Breast epithelium (tissue), 4 donors: Measurements from ENCODE around the gene ADH7. TPM values are rescaled to one million over a fixed set of nuclear protein-coding genes. Genes with fewer than 3 reads are reported as not detected.
A peak's percentile ranks its signal among the peaks of the same experiment; 100 is the strongest.

Experiments used
- DNase-seq, 2 donors: peaks; one replicate each; pipeline ENCODE4 v3.0.0-alpha.2; 2019; ENCODE audit warnings: low spot score in 2 of 2
- H3K27ac ChIP-seq, 2 donors: fragments of 200-600 bp; sonication (generic) in 1 of 2; one replicate each; pipeline ENCODE4 v1.5.1; 2016 to 2019; ENCODE audit warnings: mild to moderate bottlenecking in 1 of 2
- H3K27me3 ChIP-seq, 2 donors: fragments of 200-600 bp; sonication (generic) in 1 of 2; one replicate each; pipeline versions ENCODE4 v1.5.1 to v1.6.0; 2017 to 2019; ENCODE audit warnings: control low read depth in 1 of 2, mild to moderate bottlenecking in 1 of 2
- H3K36me3 ChIP-seq: fragments of 200-600 bp; one replicate; pipeline ENCODE4 v1.5.1; 2019
- H3K4me1 ChIP-seq, 2 donors: fragments of 200-600 bp; sonication (generic); one replicate each; pipeline ENCODE4 v1.5.1; 2016 to 2019; ENCODE audit warnings: control low read depth in 1 of 2
- H3K4me3 ChIP-seq, 3 donors: fragments of 200-600 bp; sonication (generic); 1 replicate in 2 of 3; 2 replicates in 1 of 3; pipeline ENCODE4 v1.5.1; 2016 to 2019; ENCODE audit warnings: mild to moderate bottlenecking in 3 of 3, moderate library complexity in 2 of 3
- H3K9me3 ChIP-seq, 2 donors: fragments of 200-600 bp; sonication (generic) in 1 of 2; one replicate each; pipeline ENCODE4 v1.5.1; 2016 to 2019; ENCODE audit warnings: control low read depth in 1 of 2
- POLR2A ChIP-seq: fragments of 450-650 bp; IDR thresholded peaks from one replicate; pipeline ENCODE4 v1.6.1; 2016; ENCODE audit warnings: antibody characterized with exemption, mild to moderate bottlenecking, moderate library complexity
- POLR2AphosphoS5 ChIP-seq, 3 donors: sonication (generic); formaldehyde crosslinking; IDR thresholded peaks; one replicate each; pipeline ENCODE4 v1.6.1; 2017; ENCODE audit warnings: antibody characterized with exemption in 3 of 3
- intact Hi-C: fragments of 100-400 bp; cut with DNase I; formaldehyde crosslinking; loops from one replicate; pipeline ENCODE4 v1.15.1; 2023; ENCODE audit warnings: low total_unique reads
- total RNA-seq, 3 donors: library from RNA; depleted of rRNA; stranded (reverse); fragments of >200 nt; gene quantifications; one replicate each; pipeline ENCODE4 v1.1.0, GENCODE V29; 2016
- TF ChIP-seq, protein P1 (sequence below), 3 donors: fragments of 450-650 bp; IDR thresholded peaks; one replicate each; pipeline ENCODE4 v1.5.1; 2016 to 2017; ENCODE audit warnings: antibody characterized with exemption in 3 of 3, mild to moderate bottlenecking in 3 of 3, moderate library complexity in 3 of 3

Gene ADH7
- total RNA-seq, 3 donors from 2014 or later: not detected

DNA sequence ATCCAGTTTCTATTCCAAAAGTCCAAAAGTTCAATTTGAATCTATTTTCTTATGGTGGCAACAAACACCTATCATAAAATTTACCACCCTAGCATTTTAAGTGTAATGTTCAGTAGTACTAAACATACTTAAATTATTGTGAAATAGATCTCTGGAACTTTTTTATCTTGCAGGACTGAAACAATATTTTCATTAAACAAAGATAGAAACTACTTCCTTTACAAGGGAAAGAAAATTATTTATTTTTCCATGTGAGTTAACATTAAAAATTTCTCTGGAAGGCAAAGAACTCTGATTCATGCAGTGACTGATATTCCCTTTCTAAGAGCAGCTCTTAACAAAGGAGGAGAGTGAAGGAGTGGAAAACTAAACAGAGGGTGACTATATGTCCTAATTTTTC lies 40.2 kb downstream of the ADH7 start:
- H3K27ac ChIP-seq: peak overlapping the region; percentile 61 to 88
- TF ChIP-seq, protein P1, sequence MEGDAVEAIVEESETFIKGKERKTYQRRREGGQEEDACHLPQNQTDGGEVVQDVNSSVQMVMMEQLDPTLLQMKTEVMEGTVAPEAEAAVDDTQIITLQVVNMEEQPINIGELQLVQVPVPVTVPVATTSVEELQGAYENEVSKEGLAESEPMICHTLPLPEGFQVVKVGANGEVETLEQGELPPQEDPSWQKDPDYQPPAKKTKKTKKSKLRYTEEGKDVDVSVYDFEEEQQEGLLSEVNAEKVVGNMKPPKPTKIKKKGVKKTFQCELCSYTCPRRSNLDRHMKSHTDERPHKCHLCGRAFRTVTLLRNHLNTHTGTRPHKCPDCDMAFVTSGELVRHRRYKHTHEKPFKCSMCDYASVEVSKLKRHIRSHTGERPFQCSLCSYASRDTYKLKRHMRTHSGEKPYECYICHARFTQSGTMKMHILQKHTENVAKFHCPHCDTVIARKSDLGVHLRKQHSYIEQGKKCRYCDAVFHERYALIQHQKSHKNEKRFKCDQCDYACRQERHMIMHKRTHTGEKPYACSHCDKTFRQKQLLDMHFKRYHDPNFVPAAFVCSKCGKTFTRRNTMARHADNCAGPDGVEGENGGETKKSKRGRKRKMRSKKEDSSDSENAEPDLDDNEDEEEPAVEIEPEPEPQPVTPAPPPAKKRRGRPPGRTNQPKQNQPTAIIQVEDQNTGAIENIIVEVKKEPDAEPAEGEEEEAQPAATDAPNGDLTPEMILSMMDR (IDR thresholded peaks at IDR 0.05): no peak
- no peak for TF ChIP-seq POLR2A
- intact Hi-C loops: no loop called here

GRCh38 chr4:99390055-99390454 lies 45.1 kb downstream of the ADH7 start:
- TF ChIP-seq, protein P1 (IDR thresholded peaks at IDR 0.05): no peak
- TF ChIP-seq POLR2AphosphoS5 (IDR thresholded peaks at IDR 0.05) (no peak), POLR2A (no peak)
- no peaks in the 10 kb centered on the region for H3K36me3 ChIP-seq
- no peaks in the 10 kb centered on the region for H3K27me3 ChIP-seq
- intact Hi-C loops: no loop called here
- peaks cover 5 to 22% of the 10 kb centered on the region in 2 donors for H3K9me3 ChIP-seq
- H3K4me3 ChIP-seq: no peak overlapping the region
- H3K27ac ChIP-seq: peak overlapping the region in 1 of 2 donors; percentile 51
- no peak for DNase-seq
- no peaks in the 10 kb centered on the region for H3K4me1 ChIP-seq

More for the DNA sequence above, 40.2 kb downstream of the ADH7 start:
- no peaks in the 10 kb centered on the region for H3K36me3 ChIP-seq
- H3K27me3 ChIP-seq: no peaks in the 10 kb centered on the region
- peaks cover 0 to 17% of the 10 kb centered on the region in 2 donors for H3K9me3 ChIP-seq
- H3K4me3 ChIP-seq: no peak overlapping the region
- H3K4me1 ChIP-seq: no peaks in the 10 kb centered on the region
- no peak for DNase-seq

DNA sequence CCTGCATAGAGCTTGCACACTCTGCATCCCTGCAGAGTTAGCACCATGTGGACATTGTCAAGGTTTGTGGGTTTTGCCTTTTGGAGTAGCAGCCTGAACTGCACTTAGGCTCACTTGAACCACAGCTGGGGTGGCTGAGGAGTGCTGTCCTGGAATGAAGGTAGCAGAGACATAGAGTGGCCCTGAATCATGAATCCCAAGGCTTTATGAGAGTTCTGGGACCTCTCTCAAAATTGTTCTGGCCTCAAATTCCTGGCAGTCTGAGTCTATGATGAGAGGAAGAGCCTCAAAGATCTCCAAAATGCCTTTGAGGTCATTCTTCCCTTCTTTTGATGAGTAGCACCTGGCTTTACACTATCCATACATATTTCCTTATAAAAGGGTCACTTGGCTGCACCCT lies 45.5 kb downstream of the ADH7 start:
- H3K36me3 ChIP-seq: no peaks in the 10 kb centered on the region
- no peak for DNase-seq
- TF ChIP-seq, protein P1 (IDR thresholded peaks at IDR 0.05): no peak
- TF ChIP-seq POLR2AphosphoS5 (IDR thresholded peaks at IDR 0.05) (no peak), POLR2A (no peak)
- H3K27ac ChIP-seq: peak overlapping the region; percentile 51 to 79
- H3K4me1 ChIP-seq: no peaks in the 10 kb centered on the region
- no peaks in the 10 kb centered on the region for H3K27me3 ChIP-seq
- peaks cover 5 to 22% of the 10 kb centered on the region in 2 donors for H3K9me3 ChIP-seq
- intact Hi-C loops: no loop called here
- H3K4me3 ChIP-seq: no peak overlapping the region

DNA sequence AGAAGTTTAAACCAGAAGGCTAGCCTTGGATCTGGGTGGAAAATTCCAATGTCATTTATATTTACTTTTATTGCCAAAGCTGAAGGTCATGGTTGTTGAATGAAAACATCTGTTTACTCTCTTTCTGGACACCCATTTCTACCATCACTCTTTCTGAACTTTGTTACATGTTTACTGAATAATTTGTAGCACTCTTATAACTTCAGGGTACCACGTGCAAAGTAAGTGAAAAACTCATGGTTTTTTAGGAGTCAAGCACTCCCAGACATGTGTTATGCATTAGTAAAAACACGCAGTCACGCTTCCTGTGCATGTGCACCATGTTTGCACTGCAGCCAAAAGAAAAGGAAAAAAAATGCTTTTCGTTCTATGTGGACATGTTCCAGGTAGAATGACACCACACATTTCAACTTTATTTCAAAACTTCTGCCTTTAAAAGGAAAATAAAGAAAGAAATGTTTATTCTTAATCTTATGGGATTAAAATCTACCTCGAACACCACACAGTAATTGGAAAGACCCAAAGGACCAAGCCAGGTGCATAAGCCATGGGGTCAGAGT lies 51.2 kb downstream of the ADH7 start:
- H3K4me1 ChIP-seq: no peaks in the 10 kb centered on the region
- H3K36me3 ChIP-seq: no peaks in the 10 kb centered on the region
- TF ChIP-seq POLR2AphosphoS5 (IDR thresholded peaks at IDR 0.05): peak; percentile 29 to 98 (median 78)
- TF ChIP-seq, protein P1 (IDR thresholded peaks at IDR 0.05): no peak
- H3K9me3 ChIP-seq: no peaks in the 10 kb centered on the region
- intact Hi-C loops: no loop called here
- peak overlapping the region; percentile 71 to 84 for H3K27ac ChIP-seq
- DNase-seq: no peak
- H3K27me3 ChIP-seq: no peaks in the 10 kb centered on the region
- no peak overlapping the region for H3K4me3 ChIP-seq

GRCh38 chr4:99383399-99383798 lies 51.7 kb downstream of the ADH7 start:
- TF ChIP-seq, protein P1 (IDR thresholded peaks at IDR 0.05): no peak
- no peak for TF ChIP-seq POLR2AphosphoS5 (IDR thresholded peaks at IDR 0.05)
- no peak for TF ChIP-seq POLR2A
- no peak for DNase-seq
- intact Hi-C loops: no loop called here
- H3K4me3 ChIP-seq: no peak overlapping the region
- H3K4me1 ChIP-seq: no peaks in the 10 kb centered on the region
- no peaks in the 10 kb centered on the region for H3K9me3 ChIP-seq
- peak overlapping the region; percentile 71 to 84 for H3K27ac ChIP-seq
- no peaks in the 10 kb centered on the region for H3K36me3 ChIP-seq
- no peaks in the 10 kb centered on the region for H3K27me3 ChIP-seq
